K562 (cell line): ENCODE results near the gene CSKMT. TPM values are rescaled to one million over a fixed set of nuclear protein-coding genes. Genes with fewer than 3 reads are reported as not detected.

Experiments used
- ARID1B ChIP-seq: fragments of 450-650 bp; IDR thresholded peaks from 2 replicates; pipeline ENCODE4 v1.6.1; 2016; ENCODE audit warnings: antibody characterized with exemption, mild to moderate bottlenecking, inconsistent platforms
- C11orf30 ChIP-seq: fragments of 450-650 bp; IDR thresholded peaks from 2 replicates; pipeline ENCODE4 v1.6.1; 2016; ENCODE audit warnings: low read depth, mild to moderate bottlenecking
- CTBP1 ChIP-seq: fragments of 450-650 bp; IDR thresholded peaks from 2 replicates; pipeline ENCODE4 v1.6.1; 2016; ENCODE audit warnings: borderline replicate concordance
- GTF2A2 ChIP-seq: IDR thresholded peaks from 2 replicates; pipeline ENCODE4 v1.6.1; 2016; ENCODE audit warnings: mild to moderate bottlenecking, missing genetic modification characterization, missing compliant biosample characterization
- HDGF ChIP-seq: fragments of 450-650 bp; IDR thresholded peaks from 2 replicates; pipeline ENCODE4 v1.6.1; 2016
- KDM1A ChIP-seq, 2 experiments: fragments of 450-650 bp; IDR thresholded peaks; 2 replicates each; pipeline ENCODE4 v1.6.1; 2016; ENCODE audit warnings: mild to moderate bottlenecking in 2 of 2
- NR2C1 ChIP-seq, 2 experiments: fragments of 450-650 bp; IDR thresholded peaks; 2 replicates each; pipeline ENCODE4 v1.6.1; 2017; ENCODE audit warnings: mild to moderate bottlenecking in 2 of 2, antibody characterized with exemption in 1 of 2, inconsistent platforms in 1 of 2, missing compliant biosample characterization in 1 of 2, missing genetic modification characterization in 1 of 2
- SMARCC2 ChIP-seq: fragments of 450-650 bp; IDR thresholded peaks from 2 replicates; pipeline ENCODE4 v1.6.1; 2017; ENCODE audit warnings: antibody characterized with exemption, moderate library complexity, mild to moderate bottlenecking, low read depth
- ZFP36 ChIP-seq: fragments of 150-350 bp; IDR thresholded peaks from 2 replicates; pipeline ENCODE4 v1.6.1; 2018; ENCODE audit warnings: low read length, low read depth; ENCODE audit not compliant: partially characterized antibody
- ZMIZ1 ChIP-seq, 2 experiments: fragments of 150-350 bp in 1 of 2; IDR thresholded peaks; 2 replicates each; pipeline ENCODE4 v1.6.1; 2012 to 2016; ENCODE audit warnings: low read depth in 2 of 2, low read length in 2 of 2, mild to moderate bottlenecking in 1 of 2, moderate library complexity in 1 of 2
- ZNF143 ChIP-seq: sonication (generic); formaldehyde crosslinking; IDR thresholded peaks from 2 replicates; pipeline ENCODE4 v1.9.0; 2022; ENCODE audit warnings: mild to moderate bottlenecking, missing genetic modification reagents
- ZNF3 ChIP-seq: fragments of 250-450 bp; sonication (Bioruptor Pico); IDR thresholded peaks from 2 replicates; pipeline ENCODE4 v1.5.0; 2021; ENCODE audit warnings: mild to moderate bottlenecking, moderate library complexity
- ZNF316 ChIP-seq: fragments of 450-650 bp; IDR thresholded peaks from 2 replicates; pipeline ENCODE4 v1.6.1; 2016
- ZNF384 ChIP-seq: IDR thresholded peaks from 2 replicates; pipeline ENCODE4 v1.6.1; 2012; ENCODE audit warnings: low read depth, low read length, improper control_type of control experiment
- ZNF507 ChIP-seq: conservative IDR thresholded peaks from 2 replicates; pipeline ENCODE4 v1.6.1; 2017; ENCODE audit warnings: missing genetic modification characterization, missing compliant biosample characterization
- ZNF592 ChIP-seq: fragments of 450-650 bp; IDR thresholded peaks from 2 replicates; pipeline ENCODE4 v1.6.1; 2017; ENCODE audit warnings: antibody characterized with exemption, mild to moderate bottlenecking
- ZNF79 ChIP-seq: fragments of 250-450 bp; sonication (Bioruptor Pico); IDR thresholded peaks from 2 replicates; pipeline ENCODE4 v1.4.0; 2020; ENCODE audit warnings: low read depth, mild to moderate bottlenecking, moderate library complexity
- polyA plus RNA-seq, 8 experiments: library from polyadenylated mRNA; depleted of rRNA in 4 of 8; stranded (reverse) in 5 of 8; unstranded in 3 of 8; fragments of >200 nt; fragmentation: Nextera tagmentation in 2 of 8; fragmentation: Illumina TruSeq in 1 of 8; extraction: Ambion mirVana in 2 of 8; extraction: Trizol in 1 of 8; gene quantifications; 2 replicates each; pipeline versions ENCODE4 v1.2.1 to v1.2.3, GENCODE V29; 2011 to 2014; ENCODE audit warnings: inconsistent platforms in 1 of 8, missing spikeins in 1 of 8
- total RNA-seq, 7 experiments: library from RNA; depleted of rRNA in 6 of 7; stranded (reverse); fragments of >200 nt in 6 of 7; fragmentation: Illumina TruSeq in 2 of 7; extraction: Trizol in 2 of 7; gene quantifications; 2 replicates each; pipeline versions ENCODE4 v1.2.1 to v1.2.3, GENCODE V29; 2011 to 2021; ENCODE audit warnings: low replicate concordance in 1 of 7
- TF ChIP-seq, protein P1 (sequence below), 3 experiments: IDR thresholded peaks in 2 of 3; conservative IDR thresholded peaks in 1 of 3; 2 replicates each; pipeline ENCODE4 v1.5.1; 2011 to 2012; ENCODE audit warnings: low read length in 3 of 3, mild to moderate bottlenecking in 3 of 3, control low read depth in 2 of 3, improper control_type of control experiment in 1 of 3, inconsistent platforms in 1 of 3, low read depth in 1 of 3, mixed read lengths in 1 of 3, moderate library complexity in 1 of 3; ENCODE audit not compliant: insufficient read depth in 2 of 3
- TF ChIP-seq, protein P2 (sequence below): fragments of 450-650 bp; formaldehyde crosslinking; IDR thresholded peaks from 2 replicates; pipeline ENCODE4 v1.4.0; 2020; ENCODE audit warnings: mild to moderate bottlenecking

CSKMT gene
- total and polyA plus RNA-seq, 9 of the 15 experiments (the other 6 are each of a cell fraction or from before 2014, with no cell fraction given): 10.3 to 108 (median 27.2) TPM

- peak; percentile 74 for TF ChIP-seq NR2C1 (IDR thresholded peaks at IDR 0.05)
- peak; percentile 82 for TF ChIP-seq NR2C1 (tag; IDR thresholded peaks at IDR 0.05)
- TF ChIP-seq, protein P1, sequence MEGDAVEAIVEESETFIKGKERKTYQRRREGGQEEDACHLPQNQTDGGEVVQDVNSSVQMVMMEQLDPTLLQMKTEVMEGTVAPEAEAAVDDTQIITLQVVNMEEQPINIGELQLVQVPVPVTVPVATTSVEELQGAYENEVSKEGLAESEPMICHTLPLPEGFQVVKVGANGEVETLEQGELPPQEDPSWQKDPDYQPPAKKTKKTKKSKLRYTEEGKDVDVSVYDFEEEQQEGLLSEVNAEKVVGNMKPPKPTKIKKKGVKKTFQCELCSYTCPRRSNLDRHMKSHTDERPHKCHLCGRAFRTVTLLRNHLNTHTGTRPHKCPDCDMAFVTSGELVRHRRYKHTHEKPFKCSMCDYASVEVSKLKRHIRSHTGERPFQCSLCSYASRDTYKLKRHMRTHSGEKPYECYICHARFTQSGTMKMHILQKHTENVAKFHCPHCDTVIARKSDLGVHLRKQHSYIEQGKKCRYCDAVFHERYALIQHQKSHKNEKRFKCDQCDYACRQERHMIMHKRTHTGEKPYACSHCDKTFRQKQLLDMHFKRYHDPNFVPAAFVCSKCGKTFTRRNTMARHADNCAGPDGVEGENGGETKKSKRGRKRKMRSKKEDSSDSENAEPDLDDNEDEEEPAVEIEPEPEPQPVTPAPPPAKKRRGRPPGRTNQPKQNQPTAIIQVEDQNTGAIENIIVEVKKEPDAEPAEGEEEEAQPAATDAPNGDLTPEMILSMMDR (IDR thresholded peaks at IDR 0.05 in 2 of 3, conservative IDR thresholded peaks at IDR 0.05 in 1 of 3; ENCODE audit: insufficient read depth in 2 of 3, low read depth in 1 of 3, low read length in 3 of 3): 0 out of 6 replicates have a peak, but pooled peaks of 1 of the 3 experiments have one; percentile 6
- TF ChIP-seq CTBP1: peak; percentile 31; the same call in 1 of the 2 replicates
- TF ChIP-seq ARID1B: peak; percentile 18; the same call in 1 of the 2 replicates
- TF ChIP-seq SMARCC2: no peak
- TF ChIP-seq ZMIZ1 (IDR thresholded peaks at IDR 0.05; ENCODE audit: low read depth in 2 of 2, low read length in 2 of 2): no peak
- TF ChIP-seq ZNF143 (CRISPR knock-in tag): no peak
- 0 out of 2 replicates have a peak, but pooled peaks have one; percentile 32 for TF ChIP-seq ZNF592
- no peak for TF ChIP-seq ZNF79 (CRISPR knock-in tag)
- TF ChIP-seq GTF2A2 (tag): no peak
- no peak for TF ChIP-seq ZNF3 (CRISPR knock-in tag)
- TF ChIP-seq HDGF: no peak
- peak in 1 of 2 experiments; percentile 29; a peak in 1 of 4 replicates for TF ChIP-seq KDM1A (IDR thresholded peaks at IDR 0.05)
- TF ChIP-seq, protein P2, sequence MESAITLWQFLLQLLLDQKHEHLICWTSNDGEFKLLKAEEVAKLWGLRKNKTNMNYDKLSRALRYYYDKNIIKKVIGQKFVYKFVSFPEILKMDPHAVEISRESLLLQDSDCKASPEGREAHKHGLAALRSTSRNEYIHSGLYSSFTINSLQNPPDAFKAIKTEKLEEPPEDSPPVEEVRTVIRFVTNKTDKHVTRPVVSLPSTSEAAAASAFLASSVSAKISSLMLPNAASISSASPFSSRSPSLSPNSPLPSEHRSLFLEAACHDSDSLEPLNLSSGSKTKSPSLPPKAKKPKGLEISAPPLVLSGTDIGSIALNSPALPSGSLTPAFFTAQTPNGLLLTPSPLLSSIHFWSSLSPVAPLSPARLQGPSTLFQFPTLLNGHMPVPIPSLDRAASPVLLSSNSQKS (CRISPR knock-in tag): no peak
- peak; percentile 62 for TF ChIP-seq C11orf30
- no peak for TF ChIP-seq ZNF507 (tag)
- TF ChIP-seq ZNF384: no peak
- TF ChIP-seq ZNF316: 0 out of 2 replicates have a peak, but pooled peaks have one; percentile 23
- no peak for TF ChIP-seq ZFP36
Observed at GRCh38 chr11:62713343-62713742, 48.2 kb downstream of the CSKMT start (continued).
